Astrocyte (in vitro differentiated cells and primary cell): Measurements from ENCODE around the gene RIT1.

ENCODE experiments used
- EZH2 ChIP-seq: IDR thresholded peaks from 2 replicates; pipeline ENCODE4 v1.6.1; 2012; ENCODE audit warnings: mild to moderate bottlenecking, low read length, inconsistent platforms; ENCODE audit not compliant: insufficient read depth
- TF ChIP-seq, protein P1 (sequence below): IDR thresholded peaks from 2 replicates; pipeline ENCODE4 v1.5.1; 2011; ENCODE audit warnings: low read depth, mild to moderate bottlenecking, inconsistent platforms, low read length, moderate library complexity; ENCODE audit not compliant: insufficient read depth

DNA sequence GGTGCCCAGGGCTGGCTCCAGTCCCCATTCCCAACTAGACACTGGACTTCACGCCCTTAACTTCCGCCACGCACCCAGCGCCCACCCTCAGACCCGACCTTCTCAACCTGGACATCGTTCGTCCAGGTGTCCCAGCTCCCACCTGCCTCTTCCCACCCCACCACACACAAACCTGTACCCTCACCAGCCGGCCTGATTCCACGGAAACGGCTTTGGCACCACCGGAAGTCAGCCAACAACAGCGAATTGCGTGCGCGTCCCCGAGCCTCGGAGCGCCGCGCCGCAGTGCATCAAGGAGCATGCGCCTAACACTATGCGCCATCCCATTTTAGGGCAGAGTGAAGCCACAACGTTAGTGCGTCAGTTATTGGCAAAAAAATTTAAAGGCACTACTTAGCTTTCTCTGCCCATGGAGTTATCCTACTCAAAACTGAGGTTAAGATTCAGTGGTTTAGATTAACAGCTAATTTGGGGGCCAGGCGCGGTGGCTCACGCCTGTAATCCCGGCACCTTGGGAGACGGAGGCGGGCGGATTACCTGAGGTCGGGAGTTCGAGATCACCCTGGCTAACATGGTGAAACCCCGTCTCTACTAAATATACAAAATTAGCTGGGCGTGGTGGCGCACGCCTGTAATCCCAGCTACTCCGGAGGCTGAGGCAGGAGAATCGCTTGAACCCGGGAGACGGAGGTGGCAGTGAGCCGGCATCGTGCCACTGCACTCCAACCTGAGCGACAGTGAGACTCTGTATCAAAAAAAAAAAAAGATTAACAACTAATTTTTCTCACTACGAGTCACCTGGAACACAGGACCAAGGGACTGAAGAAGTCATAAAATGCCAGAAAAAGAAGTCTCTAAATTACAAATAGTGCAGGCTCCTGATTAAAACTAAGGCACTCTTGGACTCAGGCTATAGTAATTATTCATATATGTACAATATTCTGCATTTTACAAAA lies 53.9 kb downstream of the RIT1 start, which contains the start of gene GON4L:
- TF ChIP-seq, protein P1, sequence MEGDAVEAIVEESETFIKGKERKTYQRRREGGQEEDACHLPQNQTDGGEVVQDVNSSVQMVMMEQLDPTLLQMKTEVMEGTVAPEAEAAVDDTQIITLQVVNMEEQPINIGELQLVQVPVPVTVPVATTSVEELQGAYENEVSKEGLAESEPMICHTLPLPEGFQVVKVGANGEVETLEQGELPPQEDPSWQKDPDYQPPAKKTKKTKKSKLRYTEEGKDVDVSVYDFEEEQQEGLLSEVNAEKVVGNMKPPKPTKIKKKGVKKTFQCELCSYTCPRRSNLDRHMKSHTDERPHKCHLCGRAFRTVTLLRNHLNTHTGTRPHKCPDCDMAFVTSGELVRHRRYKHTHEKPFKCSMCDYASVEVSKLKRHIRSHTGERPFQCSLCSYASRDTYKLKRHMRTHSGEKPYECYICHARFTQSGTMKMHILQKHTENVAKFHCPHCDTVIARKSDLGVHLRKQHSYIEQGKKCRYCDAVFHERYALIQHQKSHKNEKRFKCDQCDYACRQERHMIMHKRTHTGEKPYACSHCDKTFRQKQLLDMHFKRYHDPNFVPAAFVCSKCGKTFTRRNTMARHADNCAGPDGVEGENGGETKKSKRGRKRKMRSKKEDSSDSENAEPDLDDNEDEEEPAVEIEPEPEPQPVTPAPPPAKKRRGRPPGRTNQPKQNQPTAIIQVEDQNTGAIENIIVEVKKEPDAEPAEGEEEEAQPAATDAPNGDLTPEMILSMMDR: no peak
- TF ChIP-seq EZH2: no peak
